GM18502 (cell line): ENCODE measurements around the gene SURF4.

Experiments
- ATAC-seq: cut with Tn5 transposase; IDR thresholded peaks from one replicate; pipeline ENCODE4 v1.9.1; 2021; ENCODE audit warnings: mild to moderate bottlenecking; ENCODE audit not compliant: unreplicated experiment, poor library complexity

Gene SURF4

DNA sequence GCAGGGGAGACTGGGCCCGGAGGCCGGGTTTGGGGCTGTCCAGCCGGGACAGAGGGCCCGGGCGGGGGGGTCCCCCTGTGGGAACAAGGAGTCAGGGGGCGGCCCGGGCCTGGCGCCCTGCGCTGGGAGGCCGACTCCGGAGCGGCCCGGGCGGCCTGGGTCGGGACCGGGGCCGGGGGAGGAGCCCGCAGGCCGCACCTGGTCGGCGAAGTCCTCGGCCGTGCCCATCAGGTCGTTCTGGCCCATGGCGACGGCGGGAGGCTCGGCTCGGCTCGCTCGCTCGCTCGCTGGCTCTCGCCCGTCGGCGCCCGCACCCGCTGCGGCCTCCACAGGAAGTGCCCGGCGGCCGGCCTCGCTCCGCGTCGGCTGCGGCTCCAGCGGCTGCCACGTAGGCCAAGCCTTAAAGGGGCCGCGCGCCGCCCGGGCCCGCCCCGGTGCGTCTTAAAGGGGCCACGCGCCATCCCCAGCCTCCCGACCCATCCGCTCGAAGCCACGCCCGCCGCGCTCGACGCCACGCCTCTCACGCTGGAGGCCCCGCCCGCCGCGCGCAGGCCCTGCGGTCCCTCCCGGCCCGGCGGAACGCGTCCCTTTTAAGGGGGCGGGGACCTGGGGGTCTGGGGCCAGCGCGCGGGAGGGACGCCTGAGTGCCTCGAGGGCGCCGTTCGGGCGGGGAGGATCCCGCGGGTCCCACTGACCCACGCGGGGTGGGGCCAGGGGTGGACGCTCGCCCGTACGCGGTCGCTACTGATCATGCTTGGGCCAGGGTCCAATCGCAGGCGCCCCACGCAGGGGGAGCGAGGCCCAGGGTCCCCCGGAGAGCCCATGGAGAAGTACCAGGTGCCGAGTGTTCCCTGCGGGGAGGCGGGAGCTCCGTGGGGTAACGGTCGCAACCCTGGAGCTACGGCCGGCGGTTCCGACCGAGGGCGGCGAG, at the start of gene SURF4, which contains the start of gene STKLD1:
SURF4 (minus strand) TSS at position 337 of the 931 bp plus-strand sequence; CDS start at position 246, 91 bp downstream.
STKLD1 (plus strand) TSS at position 643 of the 931 bp plus-strand sequence; CDS start at position 751, 108 bp downstream.
- peak; percentile 90 for ATAC-seq

DNA sequence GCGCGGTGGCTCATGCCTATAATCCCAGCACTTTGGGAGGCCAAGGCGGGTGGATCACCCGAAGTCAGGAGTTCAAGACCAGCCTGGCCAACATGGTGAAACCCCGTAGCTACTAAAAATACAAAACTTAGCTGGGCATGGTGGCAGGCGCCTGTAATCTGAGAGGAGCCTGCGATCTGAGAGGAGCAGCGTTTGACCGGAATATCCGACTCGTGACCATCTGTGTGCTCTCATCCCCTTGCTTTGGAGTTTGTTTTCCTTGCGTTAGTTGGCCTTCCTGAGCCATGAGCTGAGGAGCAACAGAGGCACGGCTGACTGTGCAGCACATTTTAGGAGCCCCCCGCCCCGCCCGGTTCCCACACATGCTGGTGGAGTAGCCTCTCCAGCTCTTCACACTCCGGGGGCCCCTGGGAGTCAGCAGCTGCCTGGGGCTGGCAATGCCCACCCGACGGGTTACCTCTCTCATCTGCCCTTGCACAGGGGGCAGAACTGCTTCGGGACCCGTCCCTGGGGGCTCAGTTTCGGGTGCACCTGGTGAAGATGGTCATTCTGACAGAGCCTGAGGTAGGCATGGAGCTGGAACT, 49.3 kb upstream of the SURF4 start:
- ATAC-seq, result no peak

DNA sequence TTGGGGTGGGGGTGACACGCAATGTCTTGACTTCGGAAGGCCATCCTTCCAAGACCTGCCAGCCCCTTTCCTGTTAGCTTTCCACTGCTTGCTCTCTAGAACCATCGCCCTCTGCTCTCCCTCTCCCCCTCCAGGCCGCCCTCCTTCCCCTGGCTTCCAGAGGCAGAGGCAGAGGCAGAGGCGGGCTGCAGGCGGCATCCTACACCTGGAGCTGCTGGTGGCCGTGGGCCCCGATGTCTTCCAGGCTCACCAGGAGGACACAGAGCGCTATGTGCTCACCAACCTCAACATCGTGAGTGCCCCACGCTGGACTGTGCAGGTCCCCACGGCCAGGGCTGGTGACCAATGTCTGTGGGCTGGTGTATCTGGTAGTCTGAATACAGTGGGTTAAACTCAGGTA, 48.3 kb upstream of the SURF4 start:
- no peak for ATAC-seq

DNA sequence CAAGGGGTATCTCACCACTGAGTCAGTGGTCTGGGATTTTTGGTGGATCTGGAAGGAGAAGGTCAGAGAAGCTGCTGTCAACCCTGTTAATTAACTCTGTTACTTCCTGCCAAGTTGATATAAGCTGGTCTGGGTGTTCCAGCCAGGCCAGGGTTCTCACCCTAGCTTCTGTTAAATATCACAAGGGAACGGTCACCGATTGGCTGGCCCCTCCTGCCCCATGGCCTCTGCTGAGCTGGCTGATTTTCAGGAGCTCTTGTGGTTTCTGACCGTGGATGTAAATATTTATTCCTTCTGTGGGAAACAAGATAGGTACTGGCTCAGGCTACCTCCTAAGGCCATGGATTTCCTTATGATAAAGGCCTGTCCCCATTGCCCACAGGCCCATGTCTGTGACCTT, 47.4 kb upstream of the SURF4 start:
- ATAC-seq, result no peak

DNA sequence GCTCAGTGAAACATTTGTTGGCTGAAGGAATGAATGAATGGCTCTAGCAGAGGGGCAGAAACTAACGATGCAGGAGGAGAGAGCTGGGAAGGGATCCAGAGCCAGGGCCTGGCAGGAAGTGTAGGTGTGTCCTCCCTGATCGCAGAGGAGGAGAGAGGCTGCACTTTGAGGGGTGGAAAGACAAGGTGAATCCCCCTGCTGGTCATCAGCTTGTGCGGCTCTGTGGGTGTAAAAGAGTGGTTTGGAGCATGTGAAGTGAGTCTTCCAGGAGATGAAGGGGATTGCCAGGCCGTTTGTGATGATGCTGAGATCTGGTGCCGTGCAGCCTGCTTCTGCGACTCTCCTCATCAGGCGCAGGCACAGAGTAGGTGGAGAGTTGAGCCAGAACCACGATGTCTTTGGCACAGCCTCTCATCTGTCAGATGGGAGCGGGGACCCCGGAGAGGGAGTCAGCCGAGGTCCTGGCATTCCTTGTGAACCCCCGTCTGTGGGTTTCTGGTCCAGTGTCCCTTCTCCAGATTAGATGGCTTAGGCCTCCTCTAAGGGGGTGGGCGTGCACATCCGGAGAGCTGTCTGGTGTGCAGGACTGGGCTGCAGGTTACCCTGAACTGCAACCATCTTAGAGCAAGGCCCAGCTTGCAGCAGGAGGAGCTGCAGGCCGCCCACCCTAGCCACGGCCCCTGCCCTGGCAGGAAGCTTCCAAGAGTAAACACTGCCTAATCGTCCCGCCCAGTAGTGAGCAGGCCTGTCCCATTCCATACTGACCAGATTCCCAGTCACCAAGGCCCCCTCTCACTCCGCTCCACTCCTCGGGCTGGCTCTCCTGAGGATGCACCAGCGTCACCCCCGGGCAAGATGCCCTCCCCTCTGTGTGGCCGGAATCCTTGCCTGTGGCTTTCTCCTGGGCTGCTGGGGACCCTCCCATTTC, 46.0 kb upstream of the SURF4 start, which contains the start of gene ADAMTS13:
ADAMTS13 (plus strand) TSS at position 753 of the 928 bp plus-strand sequence; CDS start at position 830, 77 bp downstream.
- no peak for ATAC-seq

DNA sequence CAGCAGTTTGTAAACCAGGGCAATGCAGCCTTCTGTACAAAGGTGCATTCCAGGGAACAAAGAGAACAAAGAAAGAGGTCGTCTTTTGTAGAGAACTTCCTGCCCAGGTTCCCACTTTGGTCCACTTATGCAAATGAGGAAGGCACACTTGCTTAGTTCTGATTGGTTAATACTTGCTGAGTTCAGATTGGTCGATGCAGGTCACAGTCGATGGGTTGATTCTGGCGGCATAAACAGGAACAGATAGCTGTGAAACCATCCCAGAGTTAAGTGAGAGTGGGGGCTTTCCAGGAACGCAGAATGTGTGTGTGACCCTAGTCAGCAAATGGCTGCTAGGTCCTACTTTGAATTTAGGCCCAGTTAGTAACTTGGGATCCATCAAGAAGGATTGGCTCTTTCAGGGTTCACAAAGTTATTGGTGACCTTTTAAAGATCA, 44.5 kb upstream of the SURF4 start:
- peak; percentile 41 for ATAC-seq

DNA sequence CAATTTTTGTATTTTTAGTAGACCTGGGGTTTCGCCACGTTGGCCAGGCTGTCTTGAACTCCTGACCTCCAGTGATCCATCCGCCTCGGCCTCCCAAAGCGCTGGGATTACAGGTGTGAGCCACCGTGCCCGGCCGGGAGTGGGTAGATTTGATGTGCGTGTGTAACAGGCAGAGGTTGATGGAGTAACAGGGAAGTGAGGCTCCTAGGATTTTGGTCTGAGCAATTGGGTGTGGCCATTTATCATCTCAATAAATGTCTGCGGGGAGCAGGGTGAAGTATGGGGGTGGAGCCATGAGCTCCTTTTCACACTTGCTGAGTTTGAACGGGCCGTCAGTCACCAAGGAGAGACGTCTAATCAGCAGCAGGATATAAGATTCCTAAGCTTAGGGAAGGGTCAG, 43.1 kb upstream of the SURF4 start:
- ATAC-seq, result no peak

DNA sequence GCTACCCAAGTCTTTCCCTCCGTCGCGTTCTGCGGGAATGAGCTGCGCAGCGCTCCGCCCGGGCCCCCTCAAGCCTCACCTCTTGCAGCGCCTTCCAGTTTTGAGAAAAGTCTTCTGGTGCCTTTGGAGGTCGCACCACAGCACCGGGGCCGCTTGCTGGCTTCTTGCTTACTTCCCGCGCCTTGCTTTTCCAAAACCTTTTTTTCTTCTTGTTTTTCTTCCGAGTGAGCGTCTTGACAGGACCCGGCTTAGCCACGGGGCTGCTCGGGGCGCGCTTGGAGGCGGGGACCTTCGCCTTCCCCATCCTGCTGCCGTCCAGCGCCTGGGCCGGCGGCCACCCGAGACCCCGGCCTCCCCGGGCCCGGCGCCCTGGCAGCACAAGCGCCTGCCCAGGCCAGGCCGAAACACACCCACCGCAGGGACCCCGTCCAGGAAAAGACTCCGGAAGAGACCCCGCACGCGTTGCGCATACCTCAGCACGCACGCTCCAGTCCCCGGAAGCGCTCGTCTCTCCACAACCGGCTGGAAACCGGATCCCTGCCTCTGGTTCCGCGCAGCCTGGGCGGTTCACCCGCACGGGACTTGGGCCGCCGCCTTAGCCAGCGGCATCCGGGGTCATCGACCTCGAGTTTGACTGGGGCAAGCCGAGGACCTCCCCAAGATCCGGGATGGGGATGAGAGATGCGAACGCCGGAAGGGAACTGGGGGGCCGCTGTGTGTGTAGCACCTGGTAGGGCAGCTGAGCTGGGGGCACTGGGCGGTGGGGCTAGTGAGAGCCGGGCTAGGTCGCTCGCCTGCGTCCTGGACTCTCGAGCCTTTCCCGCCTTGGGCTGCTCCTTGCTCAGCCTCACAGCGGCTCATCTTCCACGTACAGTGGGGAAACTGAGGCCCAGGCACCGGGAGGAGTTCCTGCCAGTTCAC, 41.9 kb upstream of the SURF4 start, which contains the start of gene REXO4:
REXO4 (minus strand) TSS at position 470 of the 921 bp plus-strand sequence; CDS start at position 304, 166 bp downstream.
- ATAC-seq, result peak; percentile 74

DNA sequence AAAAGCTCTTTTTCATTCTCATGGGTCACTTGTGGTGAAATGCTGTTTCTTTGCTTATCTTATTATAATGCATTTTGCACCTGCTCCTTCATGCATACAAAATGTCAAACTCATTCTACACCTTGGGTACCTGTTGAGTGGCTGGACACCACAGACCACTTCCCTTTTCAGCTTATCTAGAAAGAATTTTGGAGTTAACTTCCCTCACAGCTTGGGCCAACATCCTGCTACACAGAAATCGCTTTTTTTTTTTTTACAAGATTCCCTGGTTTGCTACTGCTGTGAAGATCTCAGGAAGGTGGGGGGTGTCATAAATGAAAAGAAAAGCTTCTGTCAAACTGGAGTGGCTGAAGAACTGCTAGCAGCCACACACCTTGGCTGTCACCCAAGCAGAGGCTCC, 39.3 kb upstream of the SURF4 start:
- no peak for ATAC-seq

DNA sequence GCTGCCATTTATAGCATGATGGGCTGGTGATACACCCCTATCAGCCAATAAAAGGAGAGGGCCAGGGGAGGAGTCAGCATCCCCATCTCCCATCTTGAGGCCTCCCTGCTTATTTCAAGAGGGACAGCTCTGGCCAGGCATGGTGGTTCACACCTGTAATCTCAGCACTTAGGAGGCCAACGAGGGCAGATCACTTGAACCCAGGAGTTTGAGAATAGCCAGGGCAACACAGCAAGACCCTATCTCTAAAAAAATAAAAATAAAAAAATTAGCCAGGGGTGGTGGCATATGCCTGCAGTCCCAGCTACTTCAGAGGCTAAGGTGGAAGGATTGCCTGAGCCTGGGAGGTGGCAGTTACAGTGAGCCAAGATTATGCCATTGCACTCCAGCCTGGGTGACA, 32.2 kb upstream of the SURF4 start:
- no peak for ATAC-seq

DNA sequence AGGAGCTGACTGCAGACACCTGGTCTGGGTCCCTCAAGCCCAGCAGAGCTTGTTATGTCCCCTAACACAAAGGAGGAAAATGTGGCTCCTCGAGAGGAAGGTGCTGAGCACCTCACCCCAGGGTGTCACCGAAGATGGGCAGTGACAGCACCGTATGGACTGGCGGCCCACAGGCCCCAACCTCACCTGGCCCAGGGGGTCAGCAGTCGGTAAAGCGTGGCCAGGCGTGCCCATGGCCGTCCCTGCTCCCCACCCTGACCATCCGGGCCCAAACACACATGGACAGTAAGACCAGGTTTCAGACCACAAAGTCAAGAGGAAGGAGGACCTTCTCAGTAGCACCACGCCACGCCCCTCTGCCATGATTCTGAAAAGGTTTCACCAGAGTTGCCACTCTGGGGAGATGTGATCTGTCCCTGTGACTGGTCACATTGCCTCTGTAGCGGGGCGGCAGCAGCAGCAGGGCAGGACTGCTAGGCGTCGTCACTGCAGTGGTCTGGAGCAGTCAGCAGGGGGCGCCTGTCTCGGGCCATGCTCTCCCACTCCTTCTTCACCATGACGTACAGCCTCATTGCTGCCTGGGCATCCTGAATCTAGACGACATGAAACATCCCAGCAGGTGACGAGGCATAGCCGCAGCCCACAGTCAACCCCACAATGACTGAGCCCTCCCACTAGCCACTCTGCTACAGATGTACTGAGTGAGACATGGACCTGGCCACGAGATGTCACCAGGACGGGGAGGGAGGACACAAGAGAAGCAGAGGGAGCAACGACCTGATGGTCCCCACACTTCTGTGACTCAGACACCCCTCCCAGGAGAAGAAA, 30.8 kb upstream of the SURF4 start:
- no peak for ATAC-seq

DNA sequence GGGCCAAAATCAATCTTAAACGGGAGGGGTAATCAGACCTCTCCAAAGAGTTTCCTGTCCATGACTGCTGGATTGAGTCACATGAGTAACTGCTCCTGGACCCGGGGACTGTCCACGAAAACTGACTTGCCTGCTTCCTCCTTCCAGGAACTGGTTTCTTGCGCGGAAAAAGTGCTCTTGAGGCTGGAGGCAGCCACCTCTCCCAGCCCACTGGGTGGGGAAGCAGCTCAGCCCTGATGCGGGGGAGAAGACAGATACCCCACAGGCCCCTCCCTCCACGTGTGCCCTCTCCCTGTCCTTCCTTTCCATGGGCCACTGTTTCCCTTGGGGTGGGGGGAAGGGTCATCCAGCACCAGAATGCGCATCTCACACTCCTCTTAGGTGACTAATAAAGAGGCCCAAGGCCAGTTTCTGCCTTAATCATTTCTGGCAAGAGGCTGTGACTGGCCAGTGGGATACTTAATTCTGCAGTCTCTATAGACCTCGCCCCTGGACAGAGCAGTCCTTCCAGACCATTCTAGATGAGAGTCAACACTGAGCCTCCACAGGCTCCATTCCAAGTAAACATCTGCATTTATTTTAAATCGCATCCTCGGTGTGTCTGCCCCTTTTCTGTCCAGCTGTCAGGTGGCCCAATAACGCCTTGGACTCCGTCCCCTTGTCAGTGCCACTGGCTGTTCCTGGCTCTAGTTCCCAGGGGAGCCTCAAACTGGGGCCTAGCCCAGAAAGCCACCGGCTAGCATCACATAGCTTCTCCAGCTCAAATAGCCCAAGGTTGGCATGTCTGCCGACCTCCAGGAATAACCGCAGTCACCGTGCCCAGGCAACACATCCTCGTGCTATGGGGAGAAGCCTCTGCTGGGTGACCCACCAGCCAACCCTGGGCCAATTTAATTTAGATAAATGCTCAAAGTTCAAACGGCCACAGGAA, 29.9 kb upstream of the SURF4 start:
- ATAC-seq, result no peak

DNA sequence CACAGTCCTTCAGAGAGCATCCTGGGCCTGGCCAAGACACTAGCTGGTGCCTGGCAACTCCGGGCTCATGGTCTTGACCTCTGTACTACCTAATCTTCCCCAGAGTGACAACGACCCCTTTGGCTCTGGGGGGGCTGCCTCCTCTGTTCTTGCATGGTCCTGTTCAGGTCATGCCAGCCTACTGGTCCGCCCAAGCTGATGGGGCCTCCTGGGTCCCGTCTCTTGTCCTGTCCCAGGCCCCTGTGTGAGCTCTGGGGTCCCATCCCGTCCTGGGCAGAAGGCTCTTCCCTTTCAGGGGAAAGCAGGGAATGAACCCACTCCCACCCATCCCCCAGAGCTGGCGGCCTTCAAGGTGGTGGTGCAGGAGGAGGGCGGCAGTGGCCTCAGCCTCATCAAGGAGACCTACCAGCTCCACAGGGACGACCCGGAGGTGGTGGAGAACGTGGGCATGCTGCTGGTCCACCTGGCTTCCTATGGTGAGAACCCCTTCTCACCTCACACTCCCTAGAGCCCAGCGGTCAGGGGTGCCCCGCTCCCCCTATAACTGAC, 28.7 kb upstream of the SURF4 start:
- no peak for ATAC-seq

DNA sequence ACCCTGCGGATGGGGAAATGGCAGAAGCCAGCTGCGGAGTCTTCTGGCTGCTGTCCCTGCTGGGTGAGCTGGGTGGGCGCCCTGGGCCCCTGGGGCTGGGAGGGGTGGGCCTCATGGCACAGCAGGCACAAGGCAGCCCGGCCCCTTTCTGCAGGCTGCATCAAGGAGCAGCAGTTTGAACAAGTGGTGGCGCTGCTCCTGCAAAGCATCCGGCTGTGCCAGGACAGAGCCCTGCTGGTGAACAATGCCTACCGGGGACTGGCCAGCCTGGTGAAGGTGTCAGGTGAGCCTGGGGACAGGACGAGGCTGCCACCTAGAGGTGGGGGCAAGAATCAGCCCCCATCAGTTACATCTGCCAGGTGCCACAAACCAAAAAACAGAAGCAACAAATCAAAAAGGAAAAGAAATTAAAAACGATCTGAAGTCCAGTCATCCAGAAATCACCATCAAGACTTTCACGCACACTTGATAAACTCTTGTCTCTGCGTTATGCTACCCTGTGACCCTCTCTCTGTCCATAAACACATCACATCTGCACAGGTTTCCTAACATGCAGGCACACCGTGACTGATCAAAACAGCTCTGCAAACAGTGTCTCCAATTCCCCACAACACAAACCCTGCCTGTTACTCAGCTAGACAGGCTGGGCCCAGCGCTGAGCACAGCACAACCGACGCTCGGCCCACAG, 28.1 kb upstream of the SURF4 start:
- no peak for ATAC-seq

DNA sequence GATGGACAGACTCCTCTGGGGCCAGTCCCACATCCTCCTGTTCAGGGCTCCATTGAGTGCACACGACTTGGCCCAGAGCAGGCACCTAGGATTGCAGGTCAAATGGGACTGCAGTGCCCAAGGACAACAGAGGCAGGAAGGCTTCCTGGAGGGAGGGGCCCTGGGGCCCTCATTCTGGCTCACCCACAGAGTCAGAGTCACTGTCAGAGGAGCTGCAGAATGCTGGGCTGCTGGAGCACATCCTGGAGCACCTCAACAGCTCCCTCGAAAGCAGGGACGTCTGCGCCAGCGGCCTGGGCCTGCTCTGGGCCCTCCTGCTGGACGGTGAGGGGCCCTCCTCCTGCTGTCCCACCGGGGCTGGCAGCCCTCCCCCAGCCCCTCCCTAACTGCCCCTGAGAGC, 26.8 kb upstream of the SURF4 start:
- ATAC-seq, result no peak

DNA sequence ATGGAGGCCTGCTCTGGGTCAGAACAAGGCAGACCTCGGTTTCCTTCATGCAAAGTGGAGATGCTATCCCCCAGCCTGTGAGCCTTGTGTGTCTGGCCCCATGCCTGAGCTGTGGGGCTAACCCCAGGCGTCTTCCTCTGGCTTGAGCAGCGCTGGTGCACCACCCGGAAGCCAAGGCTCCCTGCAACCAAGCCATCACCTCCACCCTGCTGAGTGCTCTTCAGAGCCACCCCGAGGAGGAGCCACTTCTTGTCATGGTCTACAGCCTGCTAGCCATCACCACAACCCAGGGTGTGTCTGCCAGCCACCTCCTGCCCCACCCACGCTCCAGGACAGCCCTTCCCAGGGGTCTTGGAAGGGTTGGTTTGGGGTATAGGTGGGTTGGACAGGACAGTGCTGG, 25.7 kb upstream of the SURF4 start:
- ATAC-seq, result no peak
